HFF-Myc (cell line): ENCODE data around the gene LAMA5.
A peak's percentile ranks its signal among the peaks of the same experiment; 100 is the strongest.

Experiments used
- DNase-seq: peaks from one replicate; pipeline ENCODE4 v3.0.0-alpha.2; 2011; ENCODE audit warnings: low read depth; ENCODE audit errors: extremely low read depth
- H3K4me3 ChIP-seq: replicated peaks from 2 replicates; pipeline ENCODE4 v1.5.1; 2011; ENCODE audit warnings: low read depth, mild to moderate bottlenecking, control low read depth, low read length
- CTCF ChIP-seq: IDR thresholded peaks from 2 replicates; pipeline ENCODE4 v1.5.1; 2012; ENCODE audit warnings: mild to moderate bottlenecking, low read depth, low read length, control low read depth; ENCODE audit errors: missing control alignments

Gene LAMA5

GRCh38 chr20:62406635-62407176, 39.6 kb upstream of the LAMA5 start:
- H3K4me3 ChIP-seq, result peak overlapping the region; percentile 61
- no peak for DNase-seq
- no peak for TF ChIP-seq CTCF

- no peak for TF ChIP-seq CTCF
- DNase-seq, result no peak
- peak overlapping the region; percentile 61 for H3K4me3 ChIP-seq
Measured at GRCh38 chr20:62405981-62406513, 38.9 kb upstream of the LAMA5 start.

- no peak for DNase-seq
- H3K4me3 ChIP-seq, result no peak overlapping the region
- TF ChIP-seq CTCF, result peak; percentile 45
Measured at GRCh38 chr20:62405108-62405980, 38.2 kb upstream of the LAMA5 start.

GRCh38 chr20:62404761-62405107, 37.6 kb upstream of the LAMA5 start:
- DNase-seq, result no peak
- no peak for TF ChIP-seq CTCF
- H3K4me3 ChIP-seq, result no peak overlapping the region

- DNase-seq, result no peak
- TF ChIP-seq CTCF, result no peak
- H3K4me3 ChIP-seq, result no peak overlapping the region
Measured at GRCh38 chr20:62404112-62404665, 37.1 kb upstream of the LAMA5 start.

GRCh38 chr20:62403331-62403730, 36.2 kb upstream of the LAMA5 start:
- no peak for TF ChIP-seq CTCF
- H3K4me3 ChIP-seq, result no peak overlapping the region
- no peak for DNase-seq
